Fibroblast of skin of left quadriceps (primary cell): ENCODE measurements around the gene ELP6.

Experiments
- DNase-seq, 2 experiments: peaks; one replicate each; pipeline ENCODE4 v3.0.0-alpha.2; 2013; ENCODE audit warnings: low read depth in 2 of 2

ELP6 gene, protein sequence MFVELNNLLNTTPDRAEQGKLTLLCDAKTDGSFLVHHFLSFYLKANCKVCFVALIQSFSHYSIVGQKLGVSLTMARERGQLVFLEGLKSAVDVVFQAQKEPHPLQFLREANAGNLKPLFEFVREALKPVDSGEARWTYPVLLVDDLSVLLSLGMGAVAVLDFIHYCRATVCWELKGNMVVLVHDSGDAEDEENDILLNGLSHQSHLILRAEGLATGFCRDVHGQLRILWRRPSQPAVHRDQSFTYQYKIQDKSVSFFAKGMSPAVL

GRCh38 chr3:47513125-47513929 is at the start of gene ELP6:
ELP6 (minus strand) TSS chr3:47513712; CDS start chr3:47513590, 122 bp downstream.
- DNase-seq = peak; percentile 91 to 92

- DNase-seq = no peak
Observed at GRCh38 chr3:47556351-47556750, 42.8 kb upstream of the ELP6 start.

- DNase-seq = no peak
Observed at GRCh38 chr3:47554335-47554734, 40.8 kb upstream of the ELP6 start.

GRCh38 chr3:47553407-47553806 is 39.9 kb upstream of the ELP6 start:
- no peak for DNase-seq

DNA sequence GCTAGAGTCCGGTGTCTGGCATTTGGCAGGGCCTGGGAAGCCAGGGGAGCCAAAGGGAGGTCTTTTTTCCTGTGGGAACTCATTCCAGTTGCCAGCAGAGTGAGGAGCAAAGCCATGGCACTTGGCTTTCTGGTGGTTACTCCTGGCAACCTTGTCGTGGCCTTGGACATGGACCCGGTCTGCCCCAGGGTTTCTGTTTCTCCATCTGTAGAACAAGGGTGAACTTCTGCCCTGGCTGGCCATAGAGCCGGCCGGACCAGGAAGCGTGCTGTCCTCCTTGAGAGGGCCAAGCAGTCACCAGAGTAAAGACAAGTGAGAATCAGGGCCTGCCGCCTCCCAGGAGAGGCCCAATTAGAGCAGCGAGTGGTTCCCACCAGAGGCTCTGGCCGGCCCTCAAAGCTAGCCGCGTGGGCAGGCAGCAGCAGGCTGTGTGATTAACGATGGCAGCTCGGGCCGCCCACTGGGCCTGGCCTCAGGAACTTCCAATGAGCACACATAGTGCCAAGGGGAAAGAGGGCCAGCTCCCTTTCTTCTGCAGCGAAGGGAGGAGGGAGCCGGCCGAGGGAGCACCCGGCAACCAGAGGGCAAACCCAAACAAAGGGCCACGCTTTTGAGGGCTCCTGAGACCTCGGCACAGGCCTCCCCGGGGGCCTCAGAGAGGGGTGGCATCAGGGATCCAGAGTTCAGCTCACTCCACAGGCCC is 29.1 kb upstream of the ELP6 start:
- DNase-seq = no peak

- DNase-seq = no peak
Observed at GRCh38 chr3:47541583-47542108, 28.1 kb upstream of the ELP6 start.

DNA sequence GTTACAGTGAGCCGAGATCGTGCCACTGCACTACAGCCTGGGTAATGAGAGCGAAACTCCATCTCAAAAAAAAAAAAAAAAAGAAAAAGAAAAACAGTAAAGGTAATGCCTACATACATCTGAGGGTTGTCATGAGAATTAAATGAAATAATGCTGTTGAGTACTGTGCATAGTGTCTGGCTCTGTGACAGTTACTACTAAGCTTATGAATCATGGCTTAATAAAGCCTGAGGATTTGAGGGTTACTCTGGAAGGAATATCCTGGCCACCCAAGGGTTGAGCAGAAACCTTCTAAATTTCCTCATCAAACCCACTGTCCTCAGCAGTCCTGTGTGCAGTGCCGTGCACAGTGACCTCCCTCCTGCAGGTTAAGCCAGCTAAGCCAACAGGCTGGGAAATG is 26.8 kb upstream of the ELP6 start:
- DNase-seq = no peak

GRCh38 chr3:47536967-47537366 is 23.5 kb upstream of the ELP6 start:
- no peak for DNase-seq

DNA sequence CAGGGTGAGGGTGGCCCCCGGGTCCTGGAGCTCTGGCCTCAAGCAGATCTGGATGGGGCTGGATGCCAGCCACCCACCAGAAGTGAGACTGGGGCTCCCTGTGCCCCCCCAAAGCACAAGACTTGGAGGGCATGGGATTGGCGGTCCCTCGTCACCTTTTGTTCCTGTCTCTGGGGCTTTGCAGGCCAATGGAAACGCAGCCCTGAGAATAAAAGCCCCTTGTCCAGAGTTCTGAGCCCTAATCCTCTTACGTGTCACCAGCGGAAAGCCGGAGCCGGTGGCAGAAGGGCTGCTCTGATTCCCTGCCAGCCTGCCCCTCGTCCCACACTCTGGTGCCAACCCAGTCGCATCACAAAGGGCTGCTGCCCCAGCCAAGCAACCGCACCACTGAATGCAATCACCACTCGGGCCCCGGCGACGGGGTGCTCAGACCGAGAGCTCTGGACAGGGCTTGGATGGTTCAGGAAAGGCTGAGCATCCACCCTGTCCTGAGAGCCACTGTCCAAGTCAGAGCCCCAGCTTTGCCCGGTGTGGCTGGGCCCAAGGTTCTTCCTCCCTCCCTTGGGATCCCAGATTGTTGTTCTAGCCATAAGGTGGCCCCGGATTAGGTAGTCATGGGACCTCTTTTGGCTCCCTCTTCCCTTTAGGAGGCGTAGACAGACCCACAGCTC is 22.8 kb upstream of the ELP6 start:
- DNase-seq = no peak

GRCh38 chr3:47533996-47534454 is 20.5 kb upstream of the ELP6 start:
- DNase-seq = no peak

GRCh38 chr3:47533481-47533880 is 20.0 kb upstream of the ELP6 start:
- DNase-seq = no peak

- DNase-seq = no peak
Observed at GRCh38 chr3:47527952-47528725, 14.6 kb upstream of the ELP6 start.

- DNase-seq = no peak
Observed at GRCh38 chr3:47525617-47526016, 12.1 kb upstream of the ELP6 start.

DNA sequence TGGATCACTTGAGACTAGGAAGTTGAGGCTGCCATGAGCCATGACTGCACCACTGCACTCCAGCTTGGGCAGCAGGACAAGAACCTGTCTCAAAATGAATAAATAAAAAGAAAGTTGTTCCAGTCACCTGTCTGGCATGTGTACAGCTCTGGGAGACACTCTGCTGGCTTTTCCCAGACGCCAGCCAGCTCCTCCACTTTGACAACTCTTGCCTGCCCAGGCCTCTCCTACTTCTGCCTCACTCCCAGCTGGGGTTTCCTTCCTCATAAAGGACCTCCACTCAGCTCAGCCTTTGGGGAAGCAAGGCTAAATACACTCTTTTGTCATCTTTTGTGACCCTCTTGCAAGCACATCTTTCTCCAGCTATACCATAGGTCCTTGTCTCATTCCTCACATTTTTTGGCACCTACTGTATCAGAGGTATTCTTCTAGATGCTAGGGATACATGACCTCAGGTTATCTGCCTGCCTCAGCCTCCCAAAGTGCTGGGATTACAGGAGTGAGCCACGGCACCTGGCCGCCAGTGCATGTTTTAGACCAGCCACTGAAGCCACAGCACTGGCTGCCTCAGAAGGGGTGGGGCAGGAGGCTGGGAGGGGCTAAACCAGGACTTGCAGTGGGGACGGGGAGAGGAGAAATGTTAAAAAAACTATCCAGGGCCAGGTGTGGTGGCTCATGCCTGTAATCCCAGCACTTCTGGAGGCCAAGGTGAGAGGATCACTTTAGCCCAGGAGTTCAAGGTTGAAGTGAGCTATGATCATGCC is 10.0 kb upstream of the ELP6 start:
- no peak for DNase-seq

- peak; percentile 56 to 66 for DNase-seq
Observed at GRCh38 chr3:47522082-47522987, 8.8 kb upstream of the ELP6 start.

GRCh38 chr3:47520756-47521155 is 7.2 kb upstream of the ELP6 start:
- no peak for DNase-seq

DNA sequence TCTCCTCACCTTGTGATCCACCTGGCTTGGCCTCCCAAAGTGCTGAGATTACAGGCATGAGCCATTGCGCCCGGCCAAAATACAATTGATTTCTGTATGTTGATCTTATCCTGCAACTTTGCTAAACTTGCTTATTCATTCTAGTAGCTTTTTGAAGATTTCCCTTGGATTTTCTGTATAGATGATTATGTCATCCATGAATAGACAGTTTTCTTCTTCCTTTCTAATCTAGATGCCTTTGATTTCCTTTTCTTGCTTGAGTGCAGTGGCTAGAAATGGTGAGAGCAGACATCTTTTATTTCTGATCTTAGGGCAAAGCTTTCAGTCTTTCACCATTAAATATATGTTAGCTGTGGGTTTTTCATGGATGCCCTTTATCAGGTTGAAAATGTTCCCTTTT is 4.4 kb upstream of the ELP6 start:
- no peak for DNase-seq

DNA sequence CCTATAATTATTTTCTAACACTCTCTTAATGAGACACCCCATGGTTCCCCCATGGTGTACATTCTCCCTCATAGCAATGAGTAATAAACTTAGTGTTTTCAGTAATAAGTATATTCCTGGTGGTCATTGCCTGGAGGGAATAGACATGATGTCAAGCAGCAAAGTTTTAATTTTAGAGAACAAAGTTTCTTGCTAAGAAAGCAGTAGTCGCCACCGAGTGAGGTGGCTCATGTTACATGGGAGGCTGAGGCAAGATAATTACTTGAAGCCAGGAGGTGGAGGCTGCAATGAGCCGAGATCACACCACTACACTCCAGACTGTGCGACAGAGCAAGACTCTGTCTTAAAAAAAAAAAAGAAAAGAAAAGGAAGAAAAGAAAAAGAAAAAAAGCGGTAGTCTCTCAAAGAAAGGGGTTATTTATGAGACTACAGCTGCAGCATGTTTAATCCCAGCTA is 2.4 kb upstream of the ELP6 start:
- no peak for DNase-seq

DNA sequence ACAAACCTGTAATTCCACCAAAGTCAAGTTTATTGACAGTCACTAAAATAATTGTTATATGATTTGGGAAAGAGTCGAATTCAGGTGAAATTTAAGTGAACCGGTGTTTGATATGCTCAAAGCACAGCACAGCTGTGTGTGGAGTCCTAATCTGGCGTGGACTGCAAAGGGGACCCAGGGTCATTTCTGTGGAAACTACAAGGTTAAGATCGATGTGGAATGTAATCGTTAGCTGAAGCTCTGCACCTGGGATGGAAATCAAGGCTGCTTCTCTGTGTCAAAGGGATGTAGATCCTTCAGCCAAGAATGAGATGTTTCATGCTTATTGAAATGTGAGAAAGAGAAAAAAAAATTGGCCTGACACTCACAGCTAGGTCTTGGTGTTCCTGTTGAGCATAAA is 1.6 kb upstream of the ELP6 start:
- no peak for DNase-seq
